ENCODE results near the gene TNFSF11. TPM values are rescaled to one million over a fixed set of nuclear protein-coding genes. Genes with fewer than 3 reads are reported as not detected.
"Not testable (repeated sequence)": the region's sequence is repeated elsewhere in the genome, so short reads cannot be mapped to it uniquely, and the experiment has no call there.

The TNFSF11 gene
- total RNA-seq, 2 experiments from 2014 or later = not detected

DNA sequence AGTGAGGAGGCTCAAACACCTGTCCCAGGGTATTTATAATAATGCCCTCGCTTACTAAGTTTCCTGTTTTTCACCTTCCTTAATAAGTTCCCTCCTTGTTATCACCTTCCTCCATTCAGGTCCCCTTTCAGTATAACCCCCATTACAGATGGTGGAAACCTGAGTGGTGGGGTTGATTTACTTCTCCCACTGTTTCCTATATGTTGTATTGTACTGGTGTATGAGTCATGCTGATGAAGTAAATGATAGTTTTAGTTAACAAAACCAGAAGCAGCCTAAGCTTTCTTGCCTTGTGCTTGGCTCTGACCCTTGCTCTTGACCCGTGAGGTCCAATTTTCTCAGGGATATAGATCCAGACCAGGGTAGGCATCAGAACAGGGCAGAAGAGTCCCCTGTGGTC, 22.3 kb upstream of the TNFSF11 start:
- H3K36me3 ChIP-seq (ENCODE audit: insufficient read depth, low read length) = no peaks in the 10 kb centered on the region
- intact Hi-C loops (cut with micrococcal nuclease; ENCODE audit: unreplicated experiment) = no loop called here
- H3K27ac ChIP-seq (ENCODE audit: low read depth, low read length, poor library complexity, severe bottlenecking) = no peak overlapping the region
- CTCF ChIA-PET (ENCODE audit: unreplicated experiment) = no interaction called here
- H3K4me2 ChIP-seq (ENCODE audit: low read length) = no peak overlapping the region
- DNase-seq (ENCODE audit: low spot score) = no peak
- H3K9me3 ChIP-seq (ENCODE audit: low read length) = no peaks in the 10 kb centered on the region
- POLR2A ChIA-PET = no interaction called here
- no peak overlapping the region for H2AFZ ChIP-seq (ENCODE audit: low read length)
- BruUV-seq (replicated peaks) = no TSS peak
- H3K9me2 ChIP-seq (ENCODE audit: insufficient read depth, low read length) = 0 out of 2 replicates have a peak, but pooled peaks cover 2% of the 10 kb centered on the region
- H3K4me1 ChIP-seq (ENCODE audit: insufficient read depth, low read length, poor library complexity, severe bottlenecking) = no peaks in the 10 kb centered on the region
- TF ChIP-seq, protein P1, sequence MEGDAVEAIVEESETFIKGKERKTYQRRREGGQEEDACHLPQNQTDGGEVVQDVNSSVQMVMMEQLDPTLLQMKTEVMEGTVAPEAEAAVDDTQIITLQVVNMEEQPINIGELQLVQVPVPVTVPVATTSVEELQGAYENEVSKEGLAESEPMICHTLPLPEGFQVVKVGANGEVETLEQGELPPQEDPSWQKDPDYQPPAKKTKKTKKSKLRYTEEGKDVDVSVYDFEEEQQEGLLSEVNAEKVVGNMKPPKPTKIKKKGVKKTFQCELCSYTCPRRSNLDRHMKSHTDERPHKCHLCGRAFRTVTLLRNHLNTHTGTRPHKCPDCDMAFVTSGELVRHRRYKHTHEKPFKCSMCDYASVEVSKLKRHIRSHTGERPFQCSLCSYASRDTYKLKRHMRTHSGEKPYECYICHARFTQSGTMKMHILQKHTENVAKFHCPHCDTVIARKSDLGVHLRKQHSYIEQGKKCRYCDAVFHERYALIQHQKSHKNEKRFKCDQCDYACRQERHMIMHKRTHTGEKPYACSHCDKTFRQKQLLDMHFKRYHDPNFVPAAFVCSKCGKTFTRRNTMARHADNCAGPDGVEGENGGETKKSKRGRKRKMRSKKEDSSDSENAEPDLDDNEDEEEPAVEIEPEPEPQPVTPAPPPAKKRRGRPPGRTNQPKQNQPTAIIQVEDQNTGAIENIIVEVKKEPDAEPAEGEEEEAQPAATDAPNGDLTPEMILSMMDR (conservative IDR thresholded peaks at IDR 0.05; ENCODE audit: low read length) = no peak
- no peak for TF ChIP-seq EZH2phosphoT487 (IDR thresholded peaks at IDR 0.05; ENCODE audit: borderline replicate concordance, low read depth, low read length)
- H3K4me3 ChIP-seq (ENCODE audit: low read depth, low read length, poor library complexity, severe bottlenecking) = no peak overlapping the region
- no peaks in the 10 kb centered on the region for H3K79me2 ChIP-seq (ENCODE audit: insufficient read depth, low read depth, low read length)
- H4K20me1 ChIP-seq (ENCODE audit: insufficient read depth, low read length) = no peaks in the 10 kb centered on the region

DNA sequence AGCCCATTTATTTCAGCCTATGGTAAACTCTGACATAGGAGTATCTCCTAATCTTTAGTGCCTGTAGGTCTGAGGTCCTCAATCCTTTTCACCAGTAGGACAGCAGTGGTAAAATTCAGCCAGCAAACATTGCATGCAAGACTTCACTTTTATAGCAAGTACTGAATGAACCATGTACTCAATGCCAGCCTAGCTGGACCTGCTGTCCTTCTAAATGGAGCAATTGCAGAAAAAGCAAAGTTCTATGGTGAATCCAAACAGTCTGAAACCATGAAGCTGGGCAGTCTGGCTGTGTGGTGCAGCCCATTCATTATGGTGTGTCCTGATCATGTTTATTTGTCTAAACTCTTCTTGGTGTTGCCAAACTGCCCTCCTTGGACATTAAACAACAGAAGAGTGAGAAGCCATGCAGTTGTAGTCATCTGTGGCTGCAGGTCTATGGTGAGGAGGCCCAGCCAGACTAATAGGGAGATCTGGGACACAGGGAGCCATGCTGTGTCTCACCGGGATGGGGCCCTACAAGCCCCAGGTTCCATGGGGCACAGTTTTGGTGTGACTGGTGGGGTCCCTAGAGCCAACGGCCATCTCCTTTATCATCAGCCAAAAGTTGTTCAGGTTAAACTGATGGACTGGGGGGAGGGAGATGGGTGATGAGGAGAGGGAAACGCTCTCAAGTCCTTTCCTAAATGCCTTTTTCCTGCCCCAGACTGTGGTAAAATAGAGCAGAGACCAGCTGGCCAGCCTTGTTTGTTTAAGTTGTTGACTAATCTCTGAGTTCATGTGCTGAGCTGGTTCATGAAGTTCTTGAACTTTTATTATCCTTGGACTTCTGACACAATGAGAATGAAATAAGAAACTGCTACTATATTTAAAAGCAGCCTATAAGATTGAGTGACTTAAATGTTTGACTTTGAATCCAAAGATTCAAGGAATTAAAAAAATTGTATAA, 20.6 kb upstream of the TNFSF11 start:
- intact Hi-C loops (cut with micrococcal nuclease; ENCODE audit: unreplicated experiment) = no loop called here
- Histone ChIP-seq H3K4me3 (ENCODE audit: low read depth, low read length, poor library complexity, severe bottlenecking) (no peak overlapping the region), H3K36me3 (ENCODE audit: insufficient read depth, low read length) (no peaks in the 10 kb centered on the region), H2AFZ (ENCODE audit: low read length) (no peak overlapping the region), H3K4me1 (ENCODE audit: insufficient read depth, low read length, poor library complexity, severe bottlenecking) (no peaks in the 10 kb centered on the region), H4K20me1 (ENCODE audit: insufficient read depth, low read length) (no peaks in the 10 kb centered on the region), H3K4me2 (ENCODE audit: low read length) (no peak overlapping the region), H3K9me2 (ENCODE audit: insufficient read depth, low read length) (0 out of 2 replicates have a peak, but pooled peaks cover 2% of the 10 kb centered on the region), H3K27ac (ENCODE audit: low read depth, low read length, poor library complexity, severe bottlenecking) (no peak overlapping the region), H3K9me3 (ENCODE audit: low read length) (no peaks in the 10 kb centered on the region), H3K79me2 (ENCODE audit: insufficient read depth, low read depth, low read length) (no peaks in the 10 kb centered on the region)
- no TSS peak for BruUV-seq (replicated peaks)
- CTCF ChIA-PET (ENCODE audit: unreplicated experiment) = no interaction called here
- TF ChIP-seq, protein P1 (conservative IDR thresholded peaks at IDR 0.05; ENCODE audit: low read length) = no peak
- DNase-seq (ENCODE audit: low spot score) = no peak
- POLR2A ChIA-PET = no interaction called here

DNA sequence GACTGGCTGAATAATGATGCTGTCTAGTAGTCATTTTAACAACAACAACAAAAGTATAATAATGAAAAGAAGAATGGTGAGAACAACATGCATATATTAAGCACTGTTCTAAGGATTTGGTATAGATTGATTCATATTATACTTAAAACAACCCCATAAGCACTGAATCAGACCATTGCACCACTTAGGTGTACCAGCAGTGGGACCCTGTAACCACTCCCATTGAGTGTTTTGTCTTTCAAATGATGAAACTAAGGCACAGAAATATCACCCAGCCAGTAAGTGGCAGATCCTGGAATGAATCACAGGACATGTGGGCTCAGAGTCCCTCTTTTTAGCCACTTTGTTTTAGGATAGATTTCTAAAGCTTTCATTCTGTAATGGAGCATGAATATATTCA, 14.9 kb upstream of the TNFSF11 start:
- Histone ChIP-seq H3K4me3 (ENCODE audit: low read depth, low read length, poor library complexity, severe bottlenecking) (no peak overlapping the region), H3K9me3 (ENCODE audit: low read length) (no peaks in the 10 kb centered on the region), H3K79me2 (ENCODE audit: insufficient read depth, low read depth, low read length) (no peaks in the 10 kb centered on the region), H3K36me3 (ENCODE audit: insufficient read depth, low read length) (no peaks in the 10 kb centered on the region), H2AFZ (ENCODE audit: low read length) (no peak overlapping the region), H4K20me1 (ENCODE audit: insufficient read depth, low read length) (no peaks in the 10 kb centered on the region), H3K27ac (ENCODE audit: low read depth, low read length, poor library complexity, severe bottlenecking) (no peak overlapping the region), H3K9me2 (ENCODE audit: insufficient read depth, low read length) (no peaks in the 10 kb centered on the region), H3K4me1 (ENCODE audit: insufficient read depth, low read length, poor library complexity, severe bottlenecking) (peaks cover 5% of the 10 kb centered on the region), H3K4me2 (ENCODE audit: low read length) (no peak overlapping the region)
- TF ChIP-seq EZH2phosphoT487 (IDR thresholded peaks at IDR 0.05; ENCODE audit: borderline replicate concordance, low read depth, low read length) = no peak
- TF ChIP-seq, protein P1 (conservative IDR thresholded peaks at IDR 0.05; ENCODE audit: low read length) = no peak
- no TSS peak for BruUV-seq (replicated peaks)
- ChIA-PET POLR2A (no interaction called here), CTCF (ENCODE audit: unreplicated experiment) (no interaction called here)
- no peak for DNase-seq (ENCODE audit: low spot score)
- intact Hi-C loops (cut with micrococcal nuclease; ENCODE audit: unreplicated experiment) = no loop called here

DNA sequence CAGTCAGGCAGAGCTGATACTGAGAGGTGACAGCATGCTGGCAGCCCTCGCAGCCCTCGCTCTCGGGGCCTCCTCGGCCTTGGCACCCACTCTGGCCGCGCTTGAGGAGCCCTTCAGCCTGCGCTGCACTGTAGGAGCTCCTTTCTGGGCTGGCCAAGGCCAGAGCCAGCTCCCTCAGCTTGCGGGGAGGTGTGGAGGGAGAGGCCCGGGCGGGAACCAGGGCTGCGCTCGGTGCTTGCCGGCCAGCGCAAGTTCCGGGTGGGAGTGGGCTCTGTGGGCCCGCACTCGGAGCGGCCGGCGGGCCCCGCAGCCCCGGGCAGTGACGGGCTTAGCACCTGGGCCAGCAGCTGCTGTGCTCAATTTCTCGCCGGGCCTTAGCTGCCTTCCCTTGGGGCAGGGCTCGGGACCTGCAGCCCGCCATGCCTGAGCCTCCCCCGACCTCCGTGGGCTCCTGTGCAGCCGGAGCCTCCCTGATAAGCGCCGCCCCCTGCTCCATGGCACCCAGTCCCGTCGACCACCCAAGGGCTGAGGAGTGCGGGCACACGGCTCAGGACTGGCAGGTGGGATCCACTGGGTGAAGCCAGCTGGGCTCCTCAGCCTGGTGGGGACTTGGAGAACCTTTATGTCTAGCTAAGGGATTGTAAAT, 14.3 kb upstream of the TNFSF11 start:
- H2AFZ ChIP-seq (ENCODE audit: low read length); H3K4me3 ChIP-seq (ENCODE audit: low read depth, low read length, poor library complexity, severe bottlenecking); H4K20me1 ChIP-seq (ENCODE audit: insufficient read depth, low read length); POLR2A ChIA-PET; H3K9me3 ChIP-seq (ENCODE audit: low read length); intact Hi-C loops (cut with micrococcal nuclease; ENCODE audit: unreplicated experiment); H3K79me2 ChIP-seq (ENCODE audit: insufficient read depth, low read depth, low read length); H3K27ac ChIP-seq (ENCODE audit: low read depth, low read length, poor library complexity, severe bottlenecking); H3K4me1 ChIP-seq (ENCODE audit: insufficient read depth, low read length, poor library complexity, severe bottlenecking); H3K36me3 ChIP-seq (ENCODE audit: insufficient read depth, low read length); BruUV-seq (replicated peaks); H3K9me2 ChIP-seq (ENCODE audit: insufficient read depth, low read length); DNase-seq (ENCODE audit: low spot score); H3K4me2 ChIP-seq (ENCODE audit: low read length): not testable (repeated sequence)
- CTCF ChIA-PET (ENCODE audit: unreplicated experiment) = interaction anchor here (0.6 kb wide), 1 partner anchor 976 kb away, joined by 4 read pairs; no protein-coding TSS in a partner anchor
